Smooth muscle cell of the umbilical artery (primary cell): ENCODE data around the gene GTF2H1. TPM values are rescaled to one million over a fixed set of nuclear protein-coding genes. Genes with fewer than 3 reads are reported as not detected.

Experiments
- total RNA-seq: library from RNA; depleted of rRNA; stranded (reverse); fragments of >200 nt; gene quantifications from 2 replicates; pipeline ENCODE4 v1.2.3, GENCODE V29; 2014

The GTF2H1 gene
- 78.1 and 81.1 TPM in 2 replicates for total RNA-seq

DNA sequence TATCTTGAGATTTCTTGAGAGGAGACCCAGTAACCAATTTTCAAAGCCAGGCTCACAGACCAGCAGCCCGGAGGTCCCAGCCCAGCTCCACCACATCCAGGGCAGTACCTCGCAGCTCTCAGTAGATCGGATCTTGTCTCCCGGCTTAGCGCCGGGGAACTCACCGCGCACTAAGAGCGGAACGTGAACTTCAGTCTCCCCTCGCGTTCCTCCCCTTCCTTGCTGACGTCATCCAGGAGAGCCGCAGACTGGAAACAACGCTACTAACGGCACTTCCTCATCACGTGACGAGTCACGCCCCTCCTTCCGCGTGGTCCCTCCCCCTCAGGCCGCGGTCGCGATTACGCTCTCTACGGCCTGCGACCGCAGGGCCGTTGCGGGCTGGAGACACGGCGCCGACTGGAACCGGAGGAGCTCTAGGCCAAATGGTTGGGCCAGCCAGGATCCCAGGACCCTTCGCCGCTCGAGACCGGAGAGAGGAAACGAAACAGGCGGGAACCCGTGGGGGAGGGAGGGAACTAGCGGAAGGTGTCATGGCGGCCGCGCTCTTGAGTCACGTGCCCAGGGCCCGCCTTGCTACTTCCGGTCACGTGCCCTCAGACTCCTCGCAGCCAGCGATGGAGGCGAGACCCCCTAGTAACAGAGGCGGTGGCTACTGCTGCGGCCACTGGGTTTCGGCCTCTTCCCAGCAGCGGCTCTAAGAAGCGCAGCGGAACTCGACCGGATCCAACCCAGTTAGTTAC, at the start of gene GTF2H1, which contains the start of gene HPS5:
GTF2H1 (plus strand) TSS at position 599 of the 743 bp plus-strand sequence. CDS start 10,508 bp downstream, outside the sequence.
HPS5 (minus strand) TSS at position 172 of the 743 bp plus-strand sequence. CDS start 4,282 bp downstream, outside the sequence.

DNA sequence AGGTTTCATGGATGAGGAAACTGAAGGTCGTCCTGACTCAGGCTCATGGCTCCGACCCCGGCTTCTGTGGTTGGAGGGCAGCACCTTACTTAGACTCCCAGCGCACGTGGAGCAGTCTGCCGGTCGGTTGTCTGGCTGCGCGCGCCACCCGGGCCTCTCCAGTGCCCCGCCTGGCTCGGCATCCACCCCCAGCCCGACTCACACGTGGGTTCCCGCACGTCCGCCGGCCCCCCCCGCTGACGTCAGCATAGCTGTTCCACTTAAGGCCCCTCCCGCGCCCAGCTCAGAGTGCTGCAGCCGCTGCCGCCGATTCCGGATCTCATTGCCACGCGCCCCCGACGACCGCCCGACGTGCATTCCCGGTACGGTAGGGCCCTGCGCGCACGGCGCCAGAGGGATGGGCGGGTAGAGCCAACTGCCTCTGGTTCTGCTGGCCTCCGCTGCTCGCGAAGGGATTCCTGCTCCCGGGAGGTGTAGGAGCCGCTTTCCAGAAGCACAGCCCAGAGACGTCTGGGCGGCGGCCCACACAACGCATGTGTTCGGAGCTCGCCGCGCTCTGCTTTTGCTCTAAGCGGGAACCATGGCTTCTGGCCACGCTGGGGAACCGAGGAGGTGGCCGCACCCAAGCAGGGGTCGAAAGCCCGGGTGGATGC, 72.0 kb downstream of the GTF2H1 start, which contains the start of gene LDHA:
LDHA (plus strand) TSS at position 289 of the 653 bp plus-strand sequence. CDS start 2,280 bp downstream, outside the sequence.

Other genes starting within 250 kb of the GTF2H1 start
- gene SAAL1, start 216.5 kb upstream of the GTF2H1 start, total RNA-seq: 10.4 and 13.3 TPM in 2 replicates
- gene MRGPRX3, start 190.0 kb upstream of the GTF2H1 start, total RNA-seq: not detected in 2 replicates
- not detected in 2 replicates for gene MRGPRX4, start 149.7 kb upstream of the GTF2H1 start, total RNA-seq
- not detected in 2 replicates for gene SAA4, start 85.8 kb upstream of the GTF2H1 start, total RNA-seq
- gene SAA2, start 73.9 kb upstream of the GTF2H1 start, total RNA-seq: 0.30 TPM in 1 of 2 replicates, not detected in the other
- gene SAA1, start 56.3 kb upstream of the GTF2H1 start, total RNA-seq: not detected in 2 replicates
- gene HPS5, start 427 bp upstream of the GTF2H1 start, total RNA-seq: 50.6 and 65.3 TPM in 2 replicates
- 947 and 1,219 TPM in 2 replicates for gene LDHA, start 72.0 kb downstream of the GTF2H1 start, total RNA-seq
- gene LDHC, start 89.8 kb downstream of the GTF2H1 start, total RNA-seq: not detected in 2 replicates
- not detected in 2 replicates for gene LDHAL6A, start 133.3 kb downstream of the GTF2H1 start, total RNA-seq
- 53.4 and 61.9 TPM in 2 replicates for gene TSG101, start 204.4 kb downstream of the GTF2H1 start, total RNA-seq